LoVo (cell line): Measurements from ENCODE around the gene MARCHF3.
"Not testable (repeated sequence)": the region's sequence is repeated elsewhere in the genome, so short reads cannot be mapped to it uniquely, and the experiment has no call there.

Experiments
- DNase-seq: peaks from one replicate; pipeline ENCODE4 v3.0.0-alpha.2; 2016; ENCODE audit warnings: low spot score

MARCHF3 gene

DNA sequence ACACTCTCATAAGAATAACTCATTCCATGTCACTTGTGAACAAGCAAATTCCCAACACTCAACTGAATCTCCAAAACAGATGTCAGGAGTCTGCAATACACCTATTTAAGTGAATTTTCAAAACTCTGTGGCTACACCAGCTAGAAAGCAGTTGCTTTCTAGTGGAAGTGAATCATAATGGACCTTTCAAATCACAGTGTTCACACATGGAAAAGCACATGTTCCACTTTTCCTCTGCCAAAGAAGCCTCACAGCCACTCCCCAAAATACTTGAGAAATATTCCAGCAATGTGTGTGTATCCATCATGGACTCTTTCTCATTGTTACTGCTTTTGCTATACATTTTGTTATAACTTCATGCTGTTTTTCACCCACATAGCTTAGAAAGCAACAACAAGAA is 17.4 kb downstream of the MARCHF3 start:
- no peak for DNase-seq

DNA sequence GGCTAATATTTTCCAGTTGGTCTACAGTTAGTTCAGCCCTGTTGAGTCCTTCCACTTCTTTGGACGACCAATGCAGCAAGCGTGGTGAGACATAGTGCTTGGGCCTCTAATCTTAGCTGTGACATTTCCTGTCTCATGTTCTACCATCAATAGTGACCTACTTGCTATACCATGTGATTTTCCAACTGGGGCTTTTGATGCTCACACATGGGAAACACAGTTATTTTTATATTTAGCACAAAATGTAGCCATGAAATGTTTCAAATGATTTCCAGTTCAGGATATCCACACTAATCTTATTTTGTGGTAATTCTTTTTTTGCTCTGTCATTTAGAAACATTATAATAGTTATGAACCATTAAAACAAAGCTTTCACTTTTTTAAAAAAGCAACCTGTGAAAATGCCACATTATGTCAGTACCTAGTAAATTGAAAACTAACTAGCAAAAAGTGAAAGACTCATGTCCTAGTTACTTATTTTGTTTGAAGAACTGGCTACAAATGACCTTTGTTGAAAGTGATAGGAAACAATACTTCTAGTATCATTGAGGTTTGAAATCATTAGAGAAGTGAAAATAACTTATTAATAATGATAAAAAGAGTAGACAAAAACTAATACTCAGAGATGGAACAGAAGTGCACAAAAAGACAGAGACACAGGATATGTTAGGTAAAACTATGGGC is 18.3 kb downstream of the MARCHF3 start:
- DNase-seq: no peak

- DNase-seq: no peak
These were observed 19.2 kb downstream of the MARCHF3 start for GRCh38 chr5:127011153-127011552.

DNA sequence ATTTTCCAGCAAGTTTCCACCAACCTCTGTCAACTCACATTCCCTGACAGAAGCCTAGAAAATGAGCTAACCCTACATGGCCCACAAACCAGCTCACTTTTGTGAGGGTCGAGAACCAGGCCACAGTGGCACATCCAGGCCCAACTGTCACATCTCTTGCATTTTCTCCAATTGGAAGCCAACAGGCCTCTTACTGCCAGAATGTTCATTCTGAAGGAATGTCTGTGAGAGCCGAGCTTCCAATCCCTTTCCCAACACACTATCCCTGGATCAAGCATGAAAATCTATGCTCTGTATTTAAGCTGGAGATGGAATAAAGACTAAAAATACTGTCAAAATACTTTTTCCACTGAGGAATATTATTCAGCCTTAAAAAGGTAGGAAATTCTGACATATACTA is 20.0 kb downstream of the MARCHF3 start:
- no peak for DNase-seq

- no peak for DNase-seq
These were observed 20.6 kb downstream of the MARCHF3 start for GRCh38 chr5:127009784-127010183.

- DNase-seq: no peak
These were observed 21.9 kb downstream of the MARCHF3 start for GRCh38 chr5:127008300-127008975.

- no peak for DNase-seq
These were observed 22.8 kb downstream of the MARCHF3 start for GRCh38 chr5:127007522-127007921.

GRCh38 chr5:127006744-127007143 is 23.6 kb downstream of the MARCHF3 start:
- no peak for DNase-seq

DNA sequence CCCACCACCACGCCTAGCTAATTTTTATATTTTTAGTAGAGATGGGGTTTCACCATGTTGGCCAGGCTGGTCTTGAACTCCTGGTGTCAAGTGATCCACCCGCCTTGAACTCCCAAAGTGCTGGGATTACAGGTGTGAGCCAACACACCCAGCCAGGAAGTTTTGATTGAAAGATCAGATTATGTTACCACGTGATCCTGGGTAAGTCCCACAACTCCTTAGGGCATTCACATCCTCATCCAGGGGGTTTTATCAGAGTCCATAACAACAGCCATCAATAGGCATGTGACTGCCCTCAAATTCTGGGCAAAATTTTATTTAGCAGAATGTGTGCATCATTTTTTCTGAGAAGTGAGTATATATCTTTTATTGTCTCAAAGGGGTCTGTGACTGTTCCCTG is 25.1 kb downstream of the MARCHF3 start:
- not testable (repeated sequence) for DNase-seq

DNA sequence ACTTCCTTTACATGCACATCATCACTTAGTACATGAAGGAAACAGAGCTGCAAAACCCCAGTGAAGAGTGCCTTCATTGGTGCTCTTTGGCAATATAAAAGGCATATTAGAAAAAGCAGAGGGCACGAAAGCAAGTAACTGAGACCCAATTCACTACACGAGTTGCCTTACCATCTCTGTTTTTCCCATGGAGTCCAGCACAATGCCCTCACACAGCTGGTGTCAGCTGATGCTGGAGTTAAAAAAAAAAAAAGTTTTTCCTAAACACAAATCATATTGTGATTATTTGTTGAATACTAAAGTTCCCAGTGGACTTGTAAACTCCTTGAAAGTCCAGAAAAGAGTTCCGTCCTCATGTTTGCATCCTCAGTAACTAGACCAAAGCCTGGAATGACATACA is 25.6 kb downstream of the MARCHF3 start:
- DNase-seq: no peak

- peak; percentile 47 for DNase-seq
These were observed 26.4 kb downstream of the MARCHF3 start for GRCh38 chr5:127003798-127004495.

DNA sequence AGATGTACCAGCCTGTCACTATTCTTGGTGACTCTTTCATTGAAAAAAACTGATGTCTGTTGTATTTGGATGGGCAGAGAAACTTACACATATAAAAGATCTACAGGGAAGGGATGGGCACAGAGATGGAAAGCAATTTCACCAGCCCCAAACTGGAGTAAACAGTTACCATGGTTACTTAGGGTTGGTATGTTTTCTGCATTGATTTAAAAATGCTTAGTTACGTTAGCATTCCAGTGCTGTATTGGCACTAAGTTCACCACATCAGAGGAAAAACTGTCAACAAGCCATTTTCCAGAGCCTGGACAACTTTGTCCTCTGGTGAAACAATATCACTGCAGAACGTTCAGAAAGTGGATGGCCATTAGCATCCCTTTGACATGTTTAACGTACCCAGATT is 28.0 kb downstream of the MARCHF3 start:
- no peak for DNase-seq

GRCh38 chr5:127001621-127002296 is 28.6 kb downstream of the MARCHF3 start:
- no peak for DNase-seq

- DNase-seq: no peak
These were observed 31.3 kb downstream of the MARCHF3 start for GRCh38 chr5:126998895-126999570.

DNA sequence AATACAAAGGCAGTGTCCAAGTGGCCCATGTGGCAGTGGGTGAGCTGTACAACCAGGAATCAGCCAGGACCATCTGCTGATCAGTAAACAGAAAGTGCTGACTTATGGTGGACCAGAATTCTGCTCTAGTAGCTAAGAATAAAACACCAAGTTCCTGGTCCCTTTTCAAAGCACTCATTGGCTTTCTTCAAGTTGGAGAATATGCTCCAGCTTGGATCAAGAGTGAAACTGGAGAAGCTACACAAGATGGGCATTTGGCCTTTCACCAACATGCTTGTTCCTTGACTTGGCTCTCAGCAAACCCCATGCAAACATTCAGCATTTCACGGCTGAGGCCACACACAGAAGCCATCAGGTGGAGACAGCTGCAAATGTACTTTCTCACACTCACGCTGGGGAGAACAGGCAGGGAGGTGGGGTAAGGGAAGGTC is 32.1 kb downstream of the MARCHF3 start:
- DNase-seq: no peak

DNA sequence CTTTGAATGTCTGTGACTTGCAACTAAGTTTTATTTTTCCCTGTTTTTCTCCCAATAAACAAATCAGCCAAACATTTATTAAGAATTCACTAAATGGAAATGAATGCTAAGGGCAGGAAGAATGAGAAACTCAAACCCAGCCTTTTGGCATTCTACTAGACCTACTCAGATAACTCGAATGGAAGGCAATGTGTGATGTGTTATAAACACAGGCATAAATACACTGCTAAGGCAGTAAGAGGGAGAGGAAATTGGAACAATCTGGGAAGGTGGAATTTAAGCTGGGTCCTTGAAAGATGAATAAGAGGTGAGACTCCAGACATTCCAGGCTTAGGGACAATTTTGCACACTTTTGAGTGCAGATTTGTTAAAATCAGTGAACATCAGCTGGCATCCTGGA is 34.7 kb downstream of the MARCHF3 start:
- no peak for DNase-seq

DNA sequence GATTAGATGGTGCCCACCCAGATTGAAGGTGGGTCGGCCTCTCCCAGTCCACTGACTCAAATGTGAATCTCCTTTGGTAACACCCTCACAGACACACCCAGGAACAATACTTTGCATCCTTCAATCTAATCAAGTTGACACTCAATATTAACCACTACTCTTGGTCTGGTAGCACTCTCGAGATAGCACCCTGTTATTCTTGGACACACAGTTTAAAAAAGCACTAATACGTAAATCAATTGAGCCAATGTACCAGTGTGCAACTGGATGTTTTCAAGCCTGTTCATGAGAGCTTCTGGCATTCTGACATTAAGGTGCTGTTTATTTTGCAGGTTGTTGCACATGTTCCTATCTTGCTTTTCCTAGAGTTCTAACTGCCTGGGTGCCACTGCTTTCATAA is 35.3 kb downstream of the MARCHF3 start:
- DNase-seq: no peak

GRCh38 chr5:126994485-126994884 is 35.9 kb downstream of the MARCHF3 start:
- DNase-seq: no peak

DNA sequence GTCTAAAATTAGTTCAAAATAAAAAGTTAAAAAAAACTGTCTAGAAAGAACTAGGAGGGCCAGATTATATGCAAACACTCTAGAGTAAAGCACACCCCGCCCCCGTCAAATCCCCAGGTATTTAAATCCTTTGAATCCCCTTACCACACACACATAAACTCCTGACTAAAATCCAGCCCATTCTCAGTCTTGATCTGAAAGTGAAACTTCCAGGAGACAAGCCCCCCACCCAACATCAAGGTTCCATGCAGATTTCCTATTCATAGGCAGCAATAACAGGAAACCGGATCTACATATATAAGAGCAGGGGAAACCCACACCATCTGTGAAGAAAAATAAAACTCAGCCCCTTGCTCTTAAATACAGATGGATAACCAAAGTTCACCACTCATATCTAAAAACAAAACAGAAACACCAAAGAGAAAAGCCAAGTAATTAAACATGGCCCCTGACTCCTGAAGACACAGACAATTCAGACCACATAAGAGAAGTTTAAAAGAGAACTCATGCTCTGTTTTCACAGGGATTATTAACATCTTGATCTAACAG is 42.3 kb downstream of the MARCHF3 start:
- DNase-seq: no peak

DNA sequence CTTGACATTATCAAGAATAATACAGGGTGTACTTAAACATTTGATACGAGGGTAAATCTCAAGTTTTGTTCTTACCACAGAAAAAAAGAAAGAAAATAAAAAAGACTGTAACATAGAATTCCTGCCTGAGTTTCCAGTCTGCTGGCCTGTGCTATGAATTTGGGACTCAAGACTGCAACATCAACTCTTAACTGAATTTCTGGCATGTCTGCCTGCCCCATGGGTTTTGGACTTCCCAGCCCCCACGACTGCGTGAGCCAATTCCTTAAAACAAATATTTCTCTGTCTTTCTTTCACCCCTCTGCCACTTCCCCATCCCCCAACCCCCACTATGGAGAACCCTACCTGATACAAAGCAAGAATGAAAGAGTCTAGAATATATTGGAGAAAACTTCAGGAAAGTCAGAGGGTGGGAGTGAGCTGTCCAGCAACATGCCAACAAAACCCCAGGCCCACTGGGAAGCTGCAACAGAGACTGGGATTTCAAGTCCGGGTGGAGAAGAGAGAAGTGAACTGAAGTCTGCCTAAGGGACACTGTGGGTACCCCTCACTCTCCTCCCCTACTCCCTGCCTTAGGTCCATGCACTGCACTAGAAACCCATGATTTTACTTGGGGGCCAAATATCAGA is 43.0 kb downstream of the MARCHF3 start:
- DNase-seq: no peak

GRCh38 chr5:126984632-126985031 is 45.7 kb downstream of the MARCHF3 start:
- no peak for DNase-seq
